Endodermal cell (in vitro differentiated cells): ENCODE data around the gene LIX1L. TPM values are rescaled to one million over a fixed set of nuclear protein-coding genes. Genes with fewer than 3 reads are reported as not detected.
"Not testable (repeated sequence)": the region's sequence is repeated elsewhere in the genome, so short reads cannot be mapped to it uniquely, and the experiment has no call there.

Experiments used
- DNase-seq: peaks from one replicate; pipeline ENCODE4 v3.0.0-alpha.2; 2017
- H3K27ac ChIP-seq: 2 replicates; pipeline ENCODE4 v1.5.1; 2013; ENCODE audit warnings: mild to moderate bottlenecking, low read depth, low read length, moderate library complexity
- H3K27me3 ChIP-seq: 2 replicates; pipeline ENCODE4 v1.6.1; 2013; ENCODE audit warnings: mild to moderate bottlenecking, low read length, moderate library complexity; ENCODE audit not compliant: insufficient read depth, control insufficient read depth, poor library complexity, severe bottlenecking
- H3K36me3 ChIP-seq: 2 replicates; pipeline ENCODE4 v1.7.0; 2013; ENCODE audit warnings: mild to moderate bottlenecking, low read length, moderate library complexity; ENCODE audit not compliant: control insufficient read depth, insufficient read depth
- H3K4me1 ChIP-seq: one replicate; pipeline ENCODE4 v1.7.0; 2013; ENCODE audit warnings: low read length; ENCODE audit not compliant: control insufficient read depth, insufficient read depth
- H3K4me3 ChIP-seq: 2 replicates; pipeline ENCODE4 v1.5.1; 2013; ENCODE audit warnings: mild to moderate bottlenecking, low read length, moderate library complexity
- H3K9ac ChIP-seq: 2 replicates; pipeline ENCODE4 v1.6.1; 2013; ENCODE audit warnings: mild to moderate bottlenecking, low read length, moderate library complexity; ENCODE audit not compliant: poor library complexity, severe bottlenecking; ENCODE audit errors: extremely low read depth
- H3K9me3 ChIP-seq: 2 replicates; pipeline ENCODE4 v1.6.1; 2013; ENCODE audit warnings: mild to moderate bottlenecking, low read length, moderate library complexity; ENCODE audit not compliant: control insufficient read depth
- H3K27ac Mint-ChIP-seq: 2 replicates; pipeline ENCODE4 v1.8.0; 2020; ENCODE audit warnings: mixed read lengths
- H3K27me3 Mint-ChIP-seq: 2 replicates; pipeline ENCODE4 v1.8.0; 2021; ENCODE audit warnings: mild to moderate bottlenecking, mixed read lengths; ENCODE audit not compliant: insufficient read depth
- H3K36me3 Mint-ChIP-seq: 2 replicates; pipeline ENCODE4 v1.8.0; 2020; ENCODE audit warnings: low read depth, mixed read lengths
- H3K4me1 Mint-ChIP-seq: 2 replicates; pipeline ENCODE4 v1.8.0; 2020; ENCODE audit warnings: mixed read lengths
- H3K4me3 Mint-ChIP-seq: 2 replicates; pipeline ENCODE4 v1.8.0; 2020; ENCODE audit warnings: mild to moderate bottlenecking, moderate library complexity, mixed read lengths
- H3K9me3 Mint-ChIP-seq: 2 replicates; pipeline ENCODE4 v1.8.0; 2020; ENCODE audit warnings: mild to moderate bottlenecking, mixed read lengths
- CTCF ChIP-seq: fragments of 200-600 bp; sonication (generic); conservative IDR thresholded peaks from 2 replicates; pipeline ENCODE4 v1.5.0; 2021; ENCODE audit warnings: antibody characterized with exemption, mild to moderate bottlenecking
- WGBS, 2 experiments: methylation state at CpG; one replicate each; pipeline versions ENCODE4 v1.1.5 to v1.1.7; 2013; ENCODE audit warnings: missing lambda C conversion rate in 2 of 2, mixed read lengths in 1 of 2; ENCODE audit not compliant: insufficient coverage in 1 of 2, insufficient read length in 1 of 2; 5-methylcytosine and 5-hydroxymethylcytosine counted together
- total RNA-seq, 2 donors: library from RNA; stranded (reverse); fragmentation: NEBNext Ultra II Directional in 1 of 2; extraction: Animal tissue kit (Norgen Biotek cat#: 25700) in 1 of 2; gene quantifications; 2 replicates in 1 of 2; 3 replicates in 1 of 2; pipeline ENCODE4 v1.2.1, GENCODE V29; 2021

Gene LIX1L
- total RNA-seq, 2 donors from 2014 or later, result 16.6 to 21.3 TPM

- Mint-ChIP-seq H3K27ac (peak overlapping the region; percentile 96), H3K4me1 (peaks cover 43% of the 10 kb centered on the region), H3K4me3 (peak overlapping the region; percentile 27)
- peak; percentile 86 for DNase-seq
- not testable (repeated sequence) for H3K27me3 Mint-ChIP-seq, H3K27ac ChIP-seq, H3K4me3 ChIP-seq, H3K36me3 Mint-ChIP-seq, H3K9me3 ChIP-seq, H3K27me3 ChIP-seq, H3K9me3 Mint-ChIP-seq
- Histone ChIP-seq H3K4me1 (peaks cover 16% of the 10 kb centered on the region), H3K36me3 (peaks cover 38% of the 10 kb centered on the region), H3K9ac (peak overlapping the region; percentile 71)
- WGBS, 2 experiments, result 3 to 70% methylated on average over 2 to 6 of the region's 9 CpGs
- TF ChIP-seq CTCF, result peak; percentile 21
Observed at GRCh38 chr1:145932522-145933009, 25.3 kb downstream of the LIX1L start.

GRCh38 chr1:145927916-145928643, 29.7 kb downstream of the LIX1L start:
- H3K9me3 Mint-ChIP-seq, result no peaks in the 10 kb centered on the region
- H3K4me3 Mint-ChIP-seq, result no peak overlapping the region
- peaks cover 9% of the 10 kb centered on the region for H3K36me3 Mint-ChIP-seq
- H3K4me1 Mint-ChIP-seq, result peaks cover 15% of the 10 kb centered on the region
- DNase-seq, result no peak
- Histone ChIP-seq H3K9ac (peak overlapping the region; percentile 94), H3K9me3 (no peaks in the 10 kb centered on the region), H3K4me3 (peak overlapping the region; percentile 91), H3K36me3 (peaks cover 30% of the 10 kb centered on the region), H3K4me1 (no peaks in the 10 kb centered on the region), H3K27me3 (no peaks in the 10 kb centered on the region), H3K27ac (peak overlapping the region; percentile 73)
- 78 to 81% methylated on average over 13 to 20 of the region's 20 CpGs for WGBS, 2 experiments
- peak overlapping the region; percentile 27 for H3K27ac Mint-ChIP-seq
- H3K27me3 Mint-ChIP-seq, result no peaks in the 10 kb centered on the region
- TF ChIP-seq CTCF, result no peak

- H3K36me3 Mint-ChIP-seq, result peaks cover 12% of the 10 kb centered on the region
- H3K9me3 ChIP-seq, result no peaks in the 10 kb centered on the region
- H3K4me3 Mint-ChIP-seq, result no peak within 1 kb of the TSS
- peak within 1 kb of the TSS; percentile 91 for H3K4me3 ChIP-seq
- DNase-seq, result peak; percentile 97
- peaks cover 8% of the 10 kb centered on the region for H3K4me1 Mint-ChIP-seq
- H3K36me3 ChIP-seq, result peaks cover 39% of the 10 kb centered on the region
- 0 to 1% methylated on average over 23 to 41 of the region's 41 CpGs for WGBS, 2 experiments
- peak within 1 kb of the TSS; percentile 77 for H3K27ac ChIP-seq
- TF ChIP-seq CTCF, result peak; percentile 76
- peak within 1 kb of the TSS; percentile 27 for H3K27ac Mint-ChIP-seq
- H3K27me3 Mint-ChIP-seq, result no peaks in the 10 kb centered on the region
- H3K4me1 ChIP-seq, result no peaks in the 10 kb centered on the region
- H3K27me3 ChIP-seq, result no peaks in the 10 kb centered on the region
- peak within 1 kb of the TSS; percentile 94 for H3K9ac ChIP-seq
- no peaks in the 10 kb centered on the region for H3K9me3 Mint-ChIP-seq
Observed at GRCh38 chr1:145927063-145927886, 30.5 kb downstream of the LIX1L start, which contains the start of gene RBM8A. TSS of gene RBM8A (minus strand) at chr1:145927484. CDS start at chr1:145927426, 58 bp downstream.
